Activated CD4-positive, CD25-positive, alpha-beta regulatory T cell treated with anti-CD3 and anti-CD28 coated beads, Interleukin-2, amount 50 U/mL, for 16 hours (primary cell): Measurements from ENCODE around the gene PSMA8.
"Not testable (repeated sequence)": the region's sequence is repeated elsewhere in the genome, so short reads cannot be mapped to it uniquely, and the experiment has no call there.

ENCODE experiments used
- DNase-seq: peaks from one replicate; pipeline ENCODE4 v3.0.0-alpha.2; 2020; ENCODE audit warnings: low read depth, low spot score

The PSMA8 gene

GRCh38 chr18:26233208-26233607 lies 99.5 kb downstream of the PSMA8 start:
- DNase-seq: no peak

GRCh38 chr18:26237363-26237762 lies 103.7 kb downstream of the PSMA8 start:
- not testable (repeated sequence) for DNase-seq

- DNase-seq: not testable (repeated sequence)
Measured at GRCh38 chr18:26238718-26239117, 105.0 kb downstream of the PSMA8 start.

DNA sequence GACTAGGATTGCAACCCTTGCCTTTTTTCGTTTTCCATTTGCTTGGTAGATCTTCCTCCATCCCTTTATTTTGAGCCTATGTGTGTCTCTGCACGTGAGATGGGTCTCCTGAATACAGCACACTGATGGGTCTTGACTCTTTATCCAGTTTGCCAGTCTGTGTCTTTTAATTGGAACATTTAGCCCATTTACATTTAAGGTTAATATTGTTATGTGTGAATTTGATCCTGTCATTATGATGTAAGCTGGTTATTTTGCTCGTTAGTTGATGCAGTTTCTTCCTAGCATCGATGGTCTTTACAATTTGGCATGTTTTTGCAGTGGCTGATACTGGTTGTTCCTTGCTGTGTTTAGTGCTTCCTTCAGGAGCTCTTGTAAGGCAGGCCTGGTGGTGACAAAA lies 108.7 kb downstream of the PSMA8 start:
- not testable (repeated sequence) for DNase-seq
